T-cell (primary cell): ENCODE data around the gene PRRT1. TPM values are rescaled to one million over a fixed set of nuclear protein-coding genes. Genes with fewer than 3 reads are reported as not detected.
A peak's percentile ranks its signal among the peaks of the same experiment; 100 is the strongest.

Experiments used
- ATAC-seq, 4 experiments: fragments of 200-7000 bp in 3 of 4; fragments of 150-1000 bp in 1 of 4; cut with Tn5 transposase; replicated peaks in 1 of 4; 1 replicate in 3 of 4; 2 replicates in 1 of 4; pipeline ENCODE4 v1.10.0; 2021; ENCODE audit warnings: moderate library complexity in 3 of 4, mild to moderate bottlenecking in 2 of 4, moderate number of reproducible peaks in 1 of 4
- CTCF ChIA-PET, 2 donors: fragments of 300-600 bp; sonication (Branson Sonifier 250); formaldehyde crosslinking; loops; one replicate each; lab custom pipeline; 2022; ENCODE audit warnings: antibody characterized with exemption in 2 of 2; lab: Charles Lee
- POLR2A ChIA-PET, 2 donors: fragments of 300-600 bp; sonication (Branson Sonifier 250); formaldehyde crosslinking; loops; one replicate each; lab custom pipeline; 2022; ENCODE audit warnings: antibody characterized with exemption in 2 of 2; lab: Charles Lee
- DNase-seq, 35 experiments: peaks; one replicate each; pipeline versions ENCODE4 v3.0.0 to v3.0.0-alpha.2; 2013 to 2023
- H3K27ac ChIP-seq: one replicate; pipeline ENCODE4 v1.5.1; 2013; ENCODE audit warnings: low read length
- H3K27me3 ChIP-seq, 2 experiments: replicated peaks in 1 of 2; 1 replicate in 1 of 2; 2 replicates in 1 of 2; pipeline versions ENCODE4 v1.6.1 to v1.7.0; 2013; ENCODE audit warnings: low read length in 1 of 2, mixed read lengths in 1 of 2; ENCODE audit not compliant: control insufficient read depth in 2 of 2, insufficient read depth in 2 of 2; ENCODE audit errors: extremely low read depth in 1 of 2
- H3K36me3 ChIP-seq, 2 donors: 1 replicate in 1 of 2; 2 replicates in 1 of 2; pipeline versions ENCODE4 v1.6.1 to v1.7.0; 2013; ENCODE audit warnings: low read length in 1 of 2; ENCODE audit not compliant: control insufficient read depth in 2 of 2, insufficient read depth in 1 of 2; ENCODE audit errors: extremely low read depth in 1 of 2
- H3K4me1 ChIP-seq, 2 experiments: 1 replicate in 1 of 2; 2 replicates in 1 of 2; pipeline versions ENCODE4 v1.6.1 to v1.7.0; 2013; ENCODE audit warnings: low read length in 2 of 2, mixed read lengths in 1 of 2; ENCODE audit not compliant: insufficient read depth in 2 of 2, control insufficient read depth in 1 of 2; ENCODE audit errors: extremely low read depth in 1 of 2
- H3K4me3 ChIP-seq, 2 donors: 1 replicate in 1 of 2; 2 replicates in 1 of 2; pipeline versions ENCODE4 v1.5.1 to v1.7.0; 2013; ENCODE audit warnings: mild to moderate bottlenecking in 2 of 2, low read length in 1 of 2, moderate library complexity in 1 of 2; ENCODE audit not compliant: control insufficient read depth in 1 of 2; ENCODE audit errors: extremely low read depth in 1 of 2
- H3K9me3 ChIP-seq: 2 replicates; pipeline ENCODE4 v1.7.0; 2013
- H3K27ac Mint-ChIP-seq, 2 donors: one replicate each; pipeline ENCODE4 v1.8.0; 2020 to 2021; ENCODE audit warnings: mild to moderate bottlenecking in 2 of 2, mixed read lengths in 2 of 2
- H3K27me3 Mint-ChIP-seq, 2 donors: one replicate each; pipeline ENCODE4 v1.8.0; 2021 to 2022; ENCODE audit warnings: mixed read lengths in 2 of 2
- H3K36me3 Mint-ChIP-seq: one replicate; pipeline ENCODE4 v1.8.0; 2021; ENCODE audit warnings: mixed read lengths
- H3K4me1 Mint-ChIP-seq, 3 donors: one replicate each; pipeline ENCODE4 v1.8.0; 2020 to 2022; ENCODE audit warnings: mixed read lengths in 3 of 3, mild to moderate bottlenecking in 1 of 3
- H3K4me3 Mint-ChIP-seq, 3 donors: one replicate each; pipeline ENCODE4 v1.8.0; 2020 to 2022; ENCODE audit warnings: mild to moderate bottlenecking in 3 of 3, mixed read lengths in 3 of 3, moderate library complexity in 3 of 3
- H3K9me3 Mint-ChIP-seq, 3 donors: one replicate each; pipeline ENCODE4 v1.8.0; 2020 to 2022; ENCODE audit warnings: mixed read lengths in 3 of 3
- WGBS: methylation state at CpG from one replicate; pipeline ENCODE4 v1.1.5; 2013; ENCODE audit warnings: missing lambda C conversion rate; ENCODE audit not compliant: insufficient coverage; 5-methylcytosine and 5-hydroxymethylcytosine counted together
- total RNA-seq, 35 experiments: library from RNA in 6 of 35; stranded (reverse) in 6 of 35; fragments of 120-200 nt in 1 of 35; gene quantifications; one replicate each; pipeline versions ENCODE4 v1.2.1 to v1.2.4 and lab custom pipeline; 2013 to 2026

The PRRT1 gene
- total RNA-seq, 5 donors from 2014 or later (not counting 1 experiment from before 2014, with no cell fraction given), result 1.7 to 3.3 (median 2.3) TPM

GRCh38 chr6:32153564-32154513, 2.1 kb upstream of the PRRT1 start, which contains the start of gene PPT2:
Gene PPT2, plus strand, starts transcription at chr6:32154141. Its CDS starts 454 bp downstream, at chr6:32154595.
- H3K4me3 Mint-ChIP-seq, result peak within 1 kb of the TSS; percentile 91 to 97 (median 94)
- H3K27me3 Mint-ChIP-seq, result peaks cover 6 to 26% of the 10 kb centered on the region in 2 donors
- under 1% methylated on average over 30 of the region's 52 CpGs for WGBS
- peaks cover 14% of the 10 kb centered on the region for H3K36me3 Mint-ChIP-seq
- CTCF ChIA-PET, result interaction anchor here in 1 of 2 donors (1.0 kb wide), 1 partner anchor 35 kb away, joined by 3 read pairs; no protein-coding TSS in a partner anchor
- POLR2A ChIA-PET, result interaction anchor here in 1 of 2 donors (0.6 kb wide), 1 partner anchor 1446 kb away, joined by 5 read pairs; no protein-coding TSS in a partner anchor
- Histone ChIP-seq H3K27me3 (peaks cover 0 to 34% of the 10 kb centered on the region in 2 experiments), H3K4me1 (peaks cover 6 to 63% of the 10 kb centered on the region in 2 experiments), H3K9me3 (no peaks in the 10 kb centered on the region), H3K36me3 (peaks cover 6% of the 10 kb centered on the region in 2 donors), H3K27ac (peak within 1 kb of the TSS; percentile 81), H3K4me3 (peak within 1 kb of the TSS; percentile 92)
- H3K4me1 Mint-ChIP-seq, result peaks cover 50 to 64% (median 57%) of the 10 kb centered on the region in 3 donors
- H3K27ac Mint-ChIP-seq, result peak within 1 kb of the TSS; percentile 75 to 93
- peak; percentile 50 to 86 (median 69) for DNase-seq
- H3K9me3 Mint-ChIP-seq, result no peaks in the 10 kb centered on the region
- ATAC-seq, result peak; percentile 62 to 78 (median 66)

- Histone ChIP-seq H3K4me3 (no peak overlapping the region), H3K9me3 (no peaks in the 10 kb centered on the region), H3K27ac (peak overlapping the region; percentile 81), H3K36me3 (peaks cover 2 to 5% of the 10 kb centered on the region in 2 donors), H3K4me1 (peaks cover 6 to 71% of the 10 kb centered on the region in 2 experiments), H3K27me3 (peaks cover under 1 to 43% of the 10 kb centered on the region in 2 experiments)
- peaks cover 6 to 34% of the 10 kb centered on the region in 2 donors for H3K27me3 Mint-ChIP-seq
- peak overlapping the region; percentile 55 to 71 for H3K27ac Mint-ChIP-seq
- ATAC-seq (no peak), DNase-seq (no peak)
- H3K4me1 Mint-ChIP-seq, result peaks cover 59 to 73% (median 66%) of the 10 kb centered on the region in 3 donors
- 77% methylated on average over 17 of the region's 35 CpGs for WGBS
- ChIA-PET CTCF (interaction anchor here in 1 of 2 donors (0.6 kb wide), 1 partner anchor 36 kb away, joined by 5 read pairs; no protein-coding TSS in a partner anchor), POLR2A (no interaction called here)
- H3K9me3 Mint-ChIP-seq, result no peaks in the 10 kb centered on the region
- H3K36me3 Mint-ChIP-seq, result peaks cover 7% of the 10 kb centered on the region
- peak overlapping the region; percentile 65 to 97 (median 91) for H3K4me3 Mint-ChIP-seq
These were observed 1.2 kb upstream of the PRRT1 start for GRCh38 chr6:32152769-32153563.

- H3K27ac ChIP-seq, result no peak overlapping the region
- H3K9me3 Mint-ChIP-seq, result no peaks in the 10 kb centered on the region
- no peaks in the 10 kb centered on the region for H3K36me3 ChIP-seq
- H3K27ac Mint-ChIP-seq, result peak overlapping the region in 1 of 2 donors; percentile 41
- CTCF ChIA-PET, result interaction anchor here in 1 of 2 donors (0.6 kb wide), 2 partner anchors 8 to 92 kb away, joined by 3 to 5 read pairs; no protein-coding TSS in a partner anchor
- H3K9me3 ChIP-seq, result no peaks in the 10 kb centered on the region
- DNase-seq, result peak in 3 of 35 experiments; percentile 22 to 32 (median 30)
- H3K27me3 ChIP-seq, result peaks cover 5 to 49% of the 10 kb centered on the region in 2 experiments
- H3K27me3 Mint-ChIP-seq, result peaks cover 6 to 40% of the 10 kb centered on the region in 2 donors
- POLR2A ChIA-PET, result interaction anchor here in 1 of 2 donors (0.5 to 0.7 kb wide), 2 partner anchors 10 to 46 kb away, joined by 5 to 15 read pairs; no protein-coding TSS in a partner anchor
- ATAC-seq, result no peak
- peak overlapping the region in 1 of 2 donors; percentile 26 for H3K4me3 ChIP-seq
- H3K4me1 ChIP-seq, result peaks cover 6 to 77% of the 10 kb centered on the region in 2 experiments
- peaks cover 61 to 75% (median 74%) of the 10 kb centered on the region in 3 donors for H3K4me1 Mint-ChIP-seq
- WGBS, result 86% methylated on average over 2 of the region's 8 CpGs
- no peaks in the 10 kb centered on the region for H3K36me3 Mint-ChIP-seq
- peak overlapping the region; percentile 72 to 91 (median 72) for H3K4me3 Mint-ChIP-seq
These were observed 417 bp downstream of the PRRT1 start for GRCh38 chr6:32151181-32151862.

GRCh38 chr6:32149932-32150870, 1.5 kb downstream of the PRRT1 start:
- ATAC-seq (no peak), DNase-seq (no peak)
- WGBS, result 64% methylated on average over 49 of the region's 55 CpGs
- Histone ChIP-seq H3K27me3 (peaks cover 5 to 49% of the 10 kb centered on the region in 2 experiments), H3K27ac (no peak overlapping the region), H3K9me3 (no peaks in the 10 kb centered on the region), H3K4me1 (peaks cover 5 to 70% of the 10 kb centered on the region in 2 experiments), H3K4me3 (no peak overlapping the region), H3K36me3 (no peaks in the 10 kb centered on the region)
- peak overlapping the region; percentile 31 to 91 (median 72) for H3K4me3 Mint-ChIP-seq
- peaks cover 55 to 69% (median 68%) of the 10 kb centered on the region in 3 donors for H3K4me1 Mint-ChIP-seq
- no peaks in the 10 kb centered on the region for H3K36me3 Mint-ChIP-seq
- ChIA-PET POLR2A (no interaction called here), CTCF (no interaction called here)
- peak overlapping the region; percentile 28 to 29 for H3K27ac Mint-ChIP-seq
- peaks cover 6 to 42% of the 10 kb centered on the region in 2 donors for H3K27me3 Mint-ChIP-seq
- H3K9me3 Mint-ChIP-seq, result no peaks in the 10 kb centered on the region
